ENCODE measurements around the gene KLK5.

The KLK5 gene

GRCh38 chr19:50968716-50969412, 16.0 kb upstream of the KLK5 start:
- DNase-seq (ENCODE audit: low spot score), result peak; percentile 28

GRCh38 chr19:50967929-50968715, 15.3 kb upstream of the KLK5 start:
- no peak for DNase-seq (ENCODE audit: low spot score)

- no peak for DNase-seq (ENCODE audit: low spot score)
Measured at GRCh38 chr19:50964266-50964665, 11.4 kb upstream of the KLK5 start.

GRCh38 chr19:50963381-50963780, 10.5 kb upstream of the KLK5 start:
- no peak for DNase-seq (ENCODE audit: low spot score)

GRCh38 chr19:50962245-50962644, 9.4 kb upstream of the KLK5 start:
- DNase-seq (ENCODE audit: low spot score), result no peak

- DNase-seq (ENCODE audit: low spot score), result no peak
Measured at GRCh38 chr19:50959731-50960500, 7.1 kb upstream of the KLK5 start.

GRCh38 chr19:50957587-50957986, 4.7 kb upstream of the KLK5 start:
- DNase-seq (ENCODE audit: low spot score), result no peak

- DNase-seq (ENCODE audit: low spot score), result no peak
Measured at GRCh38 chr19:50949861-50950260, 3.0 kb downstream of the KLK5 start.

- DNase-seq (ENCODE audit: low spot score), result no peak
Measured at GRCh38 chr19:50947123-50947522, 5.7 kb downstream of the KLK5 start.

- no peak for DNase-seq (ENCODE audit: low spot score)
Measured at GRCh38 chr19:50944795-50945194, 8.0 kb downstream of the KLK5 start.

- no peak for DNase-seq (ENCODE audit: low spot score)
Measured at GRCh38 chr19:50943074-50943828, 9.6 kb downstream of the KLK5 start.

- no peak for DNase-seq (ENCODE audit: low spot score)
Measured at GRCh38 chr19:50939596-50939995, 13.2 kb downstream of the KLK5 start.

GRCh38 chr19:50933640-50934039, 19.2 kb downstream of the KLK5 start:
- no peak for DNase-seq (ENCODE audit: low spot score)

- no peak for DNase-seq (ENCODE audit: low spot score)
Measured at GRCh38 chr19:50932690-50933083, 20.2 kb downstream of the KLK5 start.

GRCh38 chr19:50932018-50932689, 20.7 kb downstream of the KLK5 start:
- DNase-seq (ENCODE audit: low spot score), result peak; percentile 66

GRCh38 chr19:50931023-50931422, 21.8 kb downstream of the KLK5 start:
- DNase-seq (ENCODE audit: low spot score), result no peak

- no peak for DNase-seq (ENCODE audit: low spot score)
Measured at GRCh38 chr19:50928831-50929230, 24.0 kb downstream of the KLK5 start.

- no peak for DNase-seq (ENCODE audit: low spot score)
Measured at GRCh38 chr19:50926144-50926543, 26.7 kb downstream of the KLK5 start.

GRCh38 chr19:50925734-50926133, 27.1 kb downstream of the KLK5 start:
- DNase-seq (ENCODE audit: low spot score), result peak; percentile 14

- no peak for DNase-seq (ENCODE audit: low spot score)
Measured at GRCh38 chr19:50924586-50924985, 28.3 kb downstream of the KLK5 start.

- DNase-seq (ENCODE audit: low spot score), result peak; percentile 85
Measured at GRCh38 chr19:50922317-50922853, 30.5 kb downstream of the KLK5 start.

Measured in kidney tubule cell (primary cell).